Endodermal cell (in vitro differentiated cells): Measurements from ENCODE around the gene WDR20. TPM values are rescaled to one million over a fixed set of nuclear protein-coding genes. Genes with fewer than 3 reads are reported as not detected.
"Not testable (repeated sequence)": the region's sequence is repeated elsewhere in the genome, so short reads cannot be mapped to it uniquely, and the experiment has no call there.

Experiments used
- DNase-seq: peaks from one replicate; pipeline ENCODE4 v3.0.0-alpha.2; 2017
- H3K27ac ChIP-seq: 2 replicates; pipeline ENCODE4 v1.5.1; 2013; ENCODE audit warnings: mild to moderate bottlenecking, low read depth, low read length, moderate library complexity
- H3K27me3 ChIP-seq: 2 replicates; pipeline ENCODE4 v1.6.1; 2013; ENCODE audit warnings: mild to moderate bottlenecking, low read length, moderate library complexity; ENCODE audit not compliant: insufficient read depth, control insufficient read depth, poor library complexity, severe bottlenecking
- H3K36me3 ChIP-seq: 2 replicates; pipeline ENCODE4 v1.7.0; 2013; ENCODE audit warnings: mild to moderate bottlenecking, low read length, moderate library complexity; ENCODE audit not compliant: control insufficient read depth, insufficient read depth
- H3K4me1 ChIP-seq: one replicate; pipeline ENCODE4 v1.7.0; 2013; ENCODE audit warnings: low read length; ENCODE audit not compliant: control insufficient read depth, insufficient read depth
- H3K4me3 ChIP-seq: 2 replicates; pipeline ENCODE4 v1.5.1; 2013; ENCODE audit warnings: mild to moderate bottlenecking, low read length, moderate library complexity
- H3K9ac ChIP-seq: 2 replicates; pipeline ENCODE4 v1.6.1; 2013; ENCODE audit warnings: mild to moderate bottlenecking, low read length, moderate library complexity; ENCODE audit not compliant: poor library complexity, severe bottlenecking; ENCODE audit errors: extremely low read depth
- H3K9me3 ChIP-seq: 2 replicates; pipeline ENCODE4 v1.6.1; 2013; ENCODE audit warnings: mild to moderate bottlenecking, low read length, moderate library complexity; ENCODE audit not compliant: control insufficient read depth
- H3K27ac Mint-ChIP-seq: 2 replicates; pipeline ENCODE4 v1.8.0; 2020; ENCODE audit warnings: mixed read lengths
- H3K27me3 Mint-ChIP-seq: 2 replicates; pipeline ENCODE4 v1.8.0; 2021; ENCODE audit warnings: mild to moderate bottlenecking, mixed read lengths; ENCODE audit not compliant: insufficient read depth
- H3K36me3 Mint-ChIP-seq: 2 replicates; pipeline ENCODE4 v1.8.0; 2020; ENCODE audit warnings: low read depth, mixed read lengths
- H3K4me1 Mint-ChIP-seq: 2 replicates; pipeline ENCODE4 v1.8.0; 2020; ENCODE audit warnings: mixed read lengths
- H3K4me3 Mint-ChIP-seq: 2 replicates; pipeline ENCODE4 v1.8.0; 2020; ENCODE audit warnings: mild to moderate bottlenecking, moderate library complexity, mixed read lengths
- H3K9me3 Mint-ChIP-seq: 2 replicates; pipeline ENCODE4 v1.8.0; 2020; ENCODE audit warnings: mild to moderate bottlenecking, mixed read lengths
- CTCF ChIP-seq: fragments of 200-600 bp; sonication (generic); conservative IDR thresholded peaks from 2 replicates; pipeline ENCODE4 v1.5.0; 2021; ENCODE audit warnings: antibody characterized with exemption, mild to moderate bottlenecking
- WGBS, 2 experiments: methylation state at CpG; one replicate each; pipeline versions ENCODE4 v1.1.5 to v1.1.7; 2013; ENCODE audit warnings: missing lambda C conversion rate in 2 of 2, mixed read lengths in 1 of 2; ENCODE audit not compliant: insufficient coverage in 1 of 2, insufficient read length in 1 of 2; 5-methylcytosine and 5-hydroxymethylcytosine counted together
- total RNA-seq, 2 donors: library from RNA; stranded (reverse); fragmentation: NEBNext Ultra II Directional in 1 of 2; extraction: Animal tissue kit (Norgen Biotek cat#: 25700) in 1 of 2; gene quantifications; 2 replicates in 1 of 2; 3 replicates in 1 of 2; pipeline ENCODE4 v1.2.1, GENCODE V29; 2021

WDR20 gene
- total RNA-seq, 2 donors from 2014 or later, result 33.8 to 37.6 TPM

GRCh38 chr14:102126807-102127455, 12.8 kb upstream of the WDR20 start:
- H3K36me3 ChIP-seq, result no peaks in the 10 kb centered on the region
- H3K4me3 Mint-ChIP-seq, result peak overlapping the region; percentile 35
- peaks cover 2% of the 10 kb centered on the region for H3K9me3 Mint-ChIP-seq
- no peak overlapping the region for H3K27ac ChIP-seq
- H3K9me3 ChIP-seq, result no peaks in the 10 kb centered on the region
- no peaks in the 10 kb centered on the region for H3K27me3 ChIP-seq
- no peak for TF ChIP-seq CTCF
- H3K9ac ChIP-seq, result no peak overlapping the region
- WGBS, 2 experiments, result 79 to 100% methylated on average over 2 to 5 of the region's 5 CpGs
- H3K27ac Mint-ChIP-seq, result peak overlapping the region; percentile 65
- peaks cover 9% of the 10 kb centered on the region for H3K4me1 ChIP-seq
- no peaks in the 10 kb centered on the region for H3K27me3 Mint-ChIP-seq
- peaks cover 24% of the 10 kb centered on the region for H3K36me3 Mint-ChIP-seq
- no peak for DNase-seq
- H3K4me3 ChIP-seq, result no peak overlapping the region
- H3K4me1 Mint-ChIP-seq, result peaks cover 27% of the 10 kb centered on the region

GRCh38 chr14:102131741-102132140, 8.0 kb upstream of the WDR20 start:
- peaks cover under 1% of the 10 kb centered on the region for H3K4me1 ChIP-seq
- H3K27me3 ChIP-seq, result no peaks in the 10 kb centered on the region
- Mint-ChIP-seq H3K27ac (no peak overlapping the region), H3K36me3 (peaks cover 41% of the 10 kb centered on the region), H3K4me3 (no peak overlapping the region), H3K27me3 (no peaks in the 10 kb centered on the region), H3K9me3 (peaks cover 6% of the 10 kb centered on the region), H3K4me1 (peaks cover 10% of the 10 kb centered on the region)
- H3K4me3 ChIP-seq, result no peak overlapping the region
- no peaks in the 10 kb centered on the region for H3K9me3 ChIP-seq
- H3K36me3 ChIP-seq, result peaks cover 6% of the 10 kb centered on the region
- no peak overlapping the region for H3K9ac ChIP-seq
- no peak for TF ChIP-seq CTCF
- H3K27ac ChIP-seq, result no peak overlapping the region
- 88 to 89% methylated on average over 1 to 6 of the region's 6 CpGs for WGBS, 2 experiments
- DNase-seq, result no peak

- H3K36me3 Mint-ChIP-seq, result peaks cover 38% of the 10 kb centered on the region
- H3K27ac Mint-ChIP-seq, H3K9me3 Mint-ChIP-seq, H3K27ac ChIP-seq, H3K4me1 ChIP-seq, H3K4me3 Mint-ChIP-seq, H3K4me1 Mint-ChIP-seq, H3K27me3 Mint-ChIP-seq, H3K9ac ChIP-seq, H3K9me3 ChIP-seq, H3K27me3 ChIP-seq, DNase-seq, H3K4me3 ChIP-seq, H3K36me3 ChIP-seq: not testable (repeated sequence)
- 95 to 98% methylated on average over 7 to 9 of the region's 9 CpGs for WGBS, 2 experiments
These were observed 5.7 kb upstream of the WDR20 start for GRCh38 chr14:102134021-102134420.

GRCh38 chr14:102134719-102135118, 5.0 kb upstream of the WDR20 start:
- H3K36me3 Mint-ChIP-seq, result peaks cover 38% of the 10 kb centered on the region

DNA sequence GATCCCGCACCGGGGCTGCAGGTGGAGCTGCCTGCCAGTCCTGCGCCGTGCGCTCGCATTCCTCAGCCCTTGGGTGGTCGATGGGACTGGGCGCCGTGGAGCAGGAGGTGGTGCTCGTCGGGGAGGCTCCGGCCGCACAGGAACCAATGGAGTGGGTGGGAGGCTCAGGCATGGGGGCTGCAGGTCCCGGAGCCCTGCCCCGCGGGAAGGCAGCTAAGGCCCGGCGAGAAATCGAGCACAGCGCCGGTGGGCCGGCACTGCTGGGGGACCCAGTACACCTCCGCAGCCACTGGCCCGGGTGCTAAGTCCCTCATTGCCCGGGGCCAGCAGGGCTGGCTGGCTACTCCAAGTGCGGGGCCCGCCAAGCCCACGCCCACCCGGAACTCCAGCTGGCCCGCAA, 4.2 kb upstream of the WDR20 start:
- H3K4me3 Mint-ChIP-seq, H3K4me3 ChIP-seq, H3K36me3 ChIP-seq, DNase-seq, H3K4me1 Mint-ChIP-seq, H3K9me3 Mint-ChIP-seq, H3K27me3 ChIP-seq, H3K9ac ChIP-seq, H3K4me1 ChIP-seq, H3K27me3 Mint-ChIP-seq, H3K27ac ChIP-seq, H3K9me3 ChIP-seq, H3K27ac Mint-ChIP-seq: not testable (repeated sequence)
- 97 to 100% methylated on average over 9 to 30 of the region's 30 CpGs for WGBS, 2 experiments
- peaks cover 33% of the 10 kb centered on the region for H3K36me3 Mint-ChIP-seq

More at GRCh38 chr14:102134719-102135118, 5.0 kb upstream of the WDR20 start:
- not testable (repeated sequence) for H3K9me3 Mint-ChIP-seq, H3K27me3 ChIP-seq, H3K9me3 ChIP-seq, H3K36me3 ChIP-seq, H3K4me3 ChIP-seq, H3K4me1 Mint-ChIP-seq, H3K4me1 ChIP-seq, H3K27ac ChIP-seq, DNase-seq, H3K27me3 Mint-ChIP-seq, H3K9ac ChIP-seq, H3K4me3 Mint-ChIP-seq
- H3K27ac Mint-ChIP-seq, result peak overlapping the region; percentile 64
- WGBS, 2 experiments, result 91 to 95% methylated on average over 8 to 9 of the region's 10 CpGs
